Inferior parietal cortex (tissue), 1 donor: ENCODE results near the gene PTRH1.
A peak's percentile ranks its signal among the peaks of the same experiment; 100 is the strongest.

Experiments used
- DNase-seq: peaks from one replicate; pipeline ENCODE4 v3.0.0-alpha.2; 2016; ENCODE audit errors: extremely low spot score

Gene PTRH1

DNA sequence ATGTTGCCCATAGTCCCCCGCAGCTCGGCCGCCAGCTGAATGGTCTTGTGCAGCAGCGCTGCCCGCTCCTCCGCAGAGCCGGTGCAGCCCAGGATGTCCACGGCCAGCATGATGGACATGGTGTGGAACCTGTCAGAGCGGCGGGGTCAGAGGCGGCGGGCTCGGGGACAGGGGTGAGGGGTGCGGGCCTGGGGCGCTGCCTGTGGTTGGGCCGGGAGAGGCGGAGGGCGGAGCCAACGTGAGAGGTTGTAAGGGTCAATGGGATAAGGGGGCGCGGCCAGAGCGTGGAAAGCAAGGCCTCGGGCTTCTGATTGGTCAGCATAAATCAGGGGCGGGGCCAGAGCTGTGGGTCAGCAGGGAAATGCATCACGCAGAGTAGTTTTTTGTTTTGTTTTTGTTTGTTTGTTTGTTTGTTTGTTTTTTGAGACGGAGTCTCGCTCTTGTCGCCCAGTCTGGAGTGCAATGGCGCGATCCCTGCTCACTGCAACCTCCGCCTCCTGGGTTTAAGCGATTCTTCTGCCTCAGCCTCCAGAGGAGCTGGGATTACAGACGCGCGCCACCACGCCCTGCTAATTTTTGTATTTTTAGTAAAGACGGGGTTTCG lies 26.5 kb upstream of the PTRH1 start:
- DNase-seq: peak; percentile 60

DNA sequence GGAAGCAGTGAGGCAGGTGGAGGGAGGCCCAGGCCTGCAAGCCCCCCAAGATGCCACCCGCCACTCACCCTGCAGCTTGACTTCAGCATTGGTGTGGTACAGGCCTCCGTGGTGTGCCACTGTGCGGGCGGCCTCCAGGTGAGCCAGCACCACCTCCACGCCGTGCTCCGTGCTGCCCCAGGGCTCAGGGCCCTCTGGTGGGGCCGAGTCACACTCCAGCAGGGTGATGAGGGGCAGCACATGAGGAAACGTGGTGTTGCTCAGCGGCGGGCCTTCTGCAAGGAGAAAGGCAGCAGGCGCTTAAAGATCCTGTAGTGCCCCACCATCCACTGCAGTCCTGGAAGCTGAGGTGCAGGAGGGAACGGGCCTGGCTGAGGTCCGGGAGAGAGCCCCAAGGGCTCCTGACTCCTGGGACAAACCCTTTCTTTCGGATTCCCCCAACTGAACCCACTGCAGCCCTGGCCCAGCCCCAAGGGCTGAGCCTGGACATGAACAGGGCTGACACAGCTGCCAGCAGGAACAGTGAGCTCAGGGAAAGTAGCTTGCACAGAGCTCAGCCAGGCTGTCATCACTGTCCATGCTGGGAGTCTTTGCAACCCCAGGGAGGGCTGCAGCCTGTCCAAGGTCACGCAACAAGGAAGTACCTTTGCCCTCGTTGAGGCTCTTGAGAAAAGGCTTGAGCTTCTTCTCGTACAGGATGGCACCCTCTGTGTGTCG lies 24.3 kb upstream of the PTRH1 start:
- no peak for DNase-seq

DNA sequence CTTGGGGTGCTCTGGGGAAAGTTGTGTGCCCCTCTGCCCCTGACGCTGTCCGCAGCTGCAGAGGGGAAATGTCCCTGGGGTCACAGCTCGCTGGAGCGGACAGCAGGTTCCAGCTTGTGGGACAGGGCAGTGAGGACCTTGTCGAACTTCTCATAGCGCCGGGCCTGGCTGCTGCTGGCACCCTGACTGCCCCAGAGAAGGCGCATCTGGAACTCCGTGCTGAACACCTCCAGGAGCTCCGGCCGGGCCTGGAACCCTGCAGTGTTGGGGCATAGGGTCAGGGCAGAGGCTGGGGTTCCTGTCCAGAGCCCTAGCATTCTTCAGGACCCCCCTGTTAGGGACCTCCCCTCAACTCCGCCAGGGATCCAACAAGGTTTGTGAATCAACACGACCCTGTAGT lies 23.2 kb upstream of the PTRH1 start:
- DNase-seq: no peak

DNA sequence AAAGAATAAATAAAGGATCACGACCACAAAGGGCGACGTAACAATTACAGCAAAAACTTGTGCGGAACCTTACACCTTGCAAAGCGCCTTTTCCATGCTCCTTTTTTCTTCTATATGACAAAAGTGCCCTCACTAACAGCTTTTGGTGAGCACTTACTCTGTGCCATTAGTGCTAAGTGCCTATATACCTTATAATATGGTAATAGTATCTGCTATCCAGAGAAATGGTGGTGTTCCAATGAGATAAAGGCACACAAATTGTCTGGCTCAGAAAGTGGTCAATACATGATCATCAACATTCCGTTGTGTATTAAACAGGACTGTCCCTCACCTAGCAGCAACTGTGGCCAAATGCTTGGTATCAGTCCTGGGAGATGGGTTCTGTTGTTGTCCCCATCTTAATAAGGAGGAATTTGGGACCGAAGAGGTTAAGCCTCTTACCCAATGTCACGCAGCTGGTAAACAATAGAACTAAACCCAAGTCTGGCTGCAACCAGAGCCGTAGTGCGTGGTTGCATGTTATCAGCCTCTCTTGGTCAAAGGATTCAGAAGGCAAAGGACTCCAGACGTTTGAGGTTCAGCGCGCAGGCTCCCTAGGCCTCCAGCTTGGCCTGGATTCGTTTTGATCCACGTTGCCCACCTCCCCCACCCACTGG lies 20.2 kb upstream of the PTRH1 start:
- no peak for DNase-seq

DNA sequence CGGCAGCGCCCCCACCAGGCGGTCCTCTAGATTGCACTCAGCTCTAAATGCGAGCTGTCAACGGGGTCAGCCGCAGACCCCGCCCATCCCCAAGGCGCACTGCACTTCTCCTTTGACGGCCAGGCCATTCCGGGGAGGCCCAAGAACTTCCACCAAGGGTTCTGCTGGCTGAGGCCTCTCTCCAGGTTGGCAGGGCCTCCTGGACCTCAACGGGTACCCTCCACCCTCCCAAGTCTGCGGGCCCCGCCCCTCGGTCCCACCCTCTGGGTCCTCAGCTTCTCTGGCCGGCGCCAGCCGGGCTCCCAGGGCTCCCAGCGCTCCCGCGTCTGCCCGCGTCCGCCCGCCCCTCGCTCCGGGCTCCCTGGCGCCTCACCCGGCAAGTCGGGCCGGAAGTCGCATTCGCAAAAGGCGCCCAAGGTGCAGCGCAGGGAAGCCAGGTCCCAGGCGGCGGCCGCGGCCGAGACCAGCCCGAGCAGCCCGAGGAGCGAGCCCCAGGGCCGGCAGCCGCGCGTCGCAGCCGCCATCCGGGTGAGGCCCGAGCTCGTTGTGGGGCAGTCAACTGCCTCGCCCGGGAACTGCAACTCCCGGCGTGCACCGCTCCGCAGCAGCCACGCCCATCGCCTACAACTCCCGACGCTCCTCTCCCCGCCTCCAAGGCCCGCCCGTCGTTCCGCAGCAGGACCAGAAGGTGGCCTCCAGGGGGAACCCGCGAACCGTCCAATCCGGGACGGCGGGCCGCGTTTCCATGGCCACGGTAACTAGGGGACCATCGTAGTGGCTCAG lies 19.5 kb upstream of the PTRH1 start, which contains the start of gene TOR2A:
TOR2A (minus strand) TSS at position 548 of the 783 bp plus-strand sequence; CDS start at position 524, 24 bp downstream.
- peak; percentile 95 for DNase-seq

DNA sequence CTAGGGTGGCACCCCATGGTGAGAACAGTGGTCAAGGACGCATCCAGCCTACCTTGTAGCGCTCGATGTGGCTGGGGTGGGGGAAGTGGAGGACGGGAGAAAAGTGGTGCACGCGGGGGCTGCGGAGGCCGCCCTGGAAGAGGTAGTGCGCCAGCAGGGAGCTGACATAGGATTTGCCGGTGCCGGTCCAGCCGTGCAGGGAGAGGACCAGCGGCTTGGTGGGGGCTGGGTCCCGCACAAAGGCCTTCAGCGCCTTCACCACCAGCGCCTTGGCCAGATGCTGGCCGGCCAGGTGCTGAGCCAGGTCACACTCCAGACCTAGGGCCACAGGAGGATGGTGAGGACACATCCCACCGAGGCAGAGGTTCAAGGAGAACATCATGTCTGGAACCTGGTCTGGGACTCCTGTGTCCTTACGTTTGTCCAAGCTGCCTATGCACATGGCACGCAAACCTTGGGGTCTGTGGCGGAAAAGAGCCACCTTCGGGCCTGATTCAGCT lies 18.8 kb upstream of the PTRH1 start:
- DNase-seq: no peak

DNA sequence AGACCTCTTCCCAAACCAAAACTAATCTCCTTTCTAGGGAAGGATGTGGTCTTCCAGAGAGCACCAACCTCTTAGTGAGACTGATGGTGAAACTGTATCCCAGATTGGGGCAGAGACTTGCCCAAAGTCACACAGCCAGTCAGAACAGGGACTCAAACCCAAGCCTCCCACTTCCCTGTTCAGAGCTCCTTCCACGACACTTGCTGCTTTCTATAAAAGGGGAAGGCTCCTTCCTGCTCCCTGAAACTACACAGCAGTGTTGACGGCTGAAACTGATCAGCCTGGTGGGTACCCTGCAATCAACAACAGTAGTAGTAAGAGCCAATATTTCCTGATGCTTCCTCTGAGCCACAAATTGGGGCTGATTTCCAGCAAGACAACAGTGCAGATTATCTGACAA lies 18.2 kb upstream of the PTRH1 start:
- DNase-seq: no peak

DNA sequence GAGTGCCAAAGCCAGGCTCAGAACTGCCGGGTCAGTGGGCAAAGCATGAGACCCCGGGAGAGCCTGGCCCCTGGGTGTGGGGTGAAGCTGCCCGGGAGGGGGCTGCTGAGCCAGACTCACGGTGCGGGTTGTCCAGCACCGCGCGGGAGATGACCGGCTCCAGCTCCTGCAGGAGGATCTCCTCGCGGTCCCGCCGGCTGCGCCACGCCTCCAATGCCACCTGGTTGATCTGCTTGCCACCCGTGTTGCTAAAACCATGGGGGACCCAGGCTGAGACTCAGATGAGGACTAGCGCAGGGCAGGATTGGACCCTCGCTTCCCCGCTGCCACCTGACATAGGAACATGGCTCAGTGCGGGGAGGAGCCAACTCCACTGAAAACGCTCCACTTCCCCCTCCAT lies 17.0 kb upstream of the PTRH1 start:
- no peak for DNase-seq

DNA sequence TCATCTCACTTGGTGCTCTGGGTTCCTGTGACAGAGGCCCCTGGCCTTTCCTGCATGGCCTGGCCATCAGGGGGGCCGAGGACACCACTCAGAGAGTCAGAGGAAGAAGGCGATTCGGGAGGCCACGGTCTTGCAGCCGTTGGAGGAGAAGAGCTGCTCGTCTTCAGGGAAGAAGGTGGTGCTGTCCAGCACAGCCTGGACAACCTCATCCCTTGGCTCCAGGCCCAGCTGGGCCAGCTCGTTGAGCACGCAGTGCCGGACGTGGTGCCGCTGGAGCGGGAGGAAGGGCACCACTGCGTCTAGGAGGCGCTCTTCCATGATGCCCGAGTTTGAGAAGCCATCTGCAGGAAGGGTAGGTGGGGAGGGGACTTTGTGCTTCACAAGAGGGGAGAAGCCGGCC lies 16.5 kb upstream of the PTRH1 start:
- no peak for DNase-seq

DNA sequence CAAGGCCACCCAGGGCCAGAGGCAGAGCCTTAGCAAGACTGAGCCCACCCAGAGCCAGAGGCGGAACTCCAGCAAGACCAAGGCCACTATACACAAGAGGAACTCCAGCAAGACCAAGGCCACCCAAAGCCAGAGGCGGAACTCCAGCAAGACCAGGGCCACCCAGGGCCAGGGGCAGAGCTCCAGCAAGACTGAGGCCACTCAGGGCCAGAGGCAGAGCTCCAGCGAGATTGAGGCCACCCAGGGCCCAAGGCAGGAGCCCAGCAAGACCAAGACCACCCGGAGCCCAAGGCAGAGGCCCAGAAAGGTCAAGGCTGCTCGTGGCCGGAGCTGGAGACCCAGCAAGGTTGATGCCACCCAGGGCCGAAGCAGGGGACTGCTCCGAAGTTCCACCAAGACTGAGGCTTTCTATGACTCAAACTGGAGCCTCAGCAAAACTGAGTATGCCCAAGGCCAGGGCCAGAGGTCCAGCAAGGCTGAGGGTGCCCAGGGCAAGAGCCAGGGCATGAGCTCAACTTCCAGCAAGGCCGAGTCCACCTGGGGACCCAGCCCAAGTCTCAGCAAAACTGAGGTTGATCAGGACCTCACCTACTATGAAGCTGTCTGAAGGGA lies 15.4 kb upstream of the PTRH1 start:
- no peak for DNase-seq

DNA sequence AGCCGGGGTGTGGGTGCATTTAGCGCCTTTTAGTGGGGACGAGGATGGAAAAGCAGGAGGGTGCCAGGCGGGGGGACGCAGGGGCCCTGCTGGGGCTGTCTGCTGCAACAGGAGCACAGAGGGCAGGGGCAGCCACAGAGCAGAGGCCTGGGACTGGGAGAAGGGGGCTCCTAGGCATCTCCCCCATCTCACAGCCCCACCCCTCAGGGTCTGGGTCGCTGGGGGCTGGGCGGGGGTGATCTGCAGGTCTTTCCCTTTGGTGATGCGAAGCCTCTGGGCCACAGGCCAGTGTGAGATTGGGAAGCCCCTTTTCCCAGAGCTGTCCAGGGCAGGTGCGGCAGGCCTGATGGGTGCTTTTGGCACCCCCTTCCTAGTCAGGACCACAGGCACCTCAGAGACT lies 14.8 kb upstream of the PTRH1 start:
- DNase-seq: no peak

DNA sequence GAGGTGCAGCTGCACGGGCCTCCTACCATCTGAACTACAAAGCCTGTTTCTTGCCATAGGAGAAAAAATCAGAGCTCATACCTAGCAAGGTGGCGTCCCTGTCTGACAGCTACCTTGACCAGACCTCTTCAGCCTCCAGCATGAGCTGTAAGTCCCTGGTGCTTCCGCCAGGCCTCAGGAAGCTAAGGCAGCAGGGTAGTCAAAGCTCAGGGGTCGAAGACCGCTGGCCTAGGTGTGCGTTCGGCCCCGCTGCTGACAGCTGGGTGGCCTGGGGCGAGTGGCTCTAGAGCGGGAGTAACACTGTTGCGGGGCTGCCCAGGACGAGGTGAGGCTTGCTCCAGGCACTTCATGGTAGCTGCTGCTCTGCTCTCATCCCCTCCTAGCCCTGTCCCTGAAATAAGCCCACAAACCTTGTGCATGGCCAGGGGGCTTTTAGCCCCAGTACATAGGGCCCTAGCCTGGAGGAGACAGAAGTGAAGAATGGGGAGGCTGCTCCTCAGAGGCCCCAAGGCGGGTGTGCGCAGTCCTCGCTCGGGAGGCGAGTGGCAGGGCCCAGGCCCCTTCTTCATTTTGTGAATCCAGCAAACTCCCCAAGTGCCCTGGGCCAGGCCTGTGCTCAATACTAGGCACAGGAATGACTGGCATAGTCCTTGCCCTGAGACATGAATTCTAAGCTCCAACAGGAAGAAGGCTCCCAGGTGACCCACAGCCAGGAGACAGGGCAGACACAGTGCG lies 14.2 kb upstream of the PTRH1 start:
- DNase-seq: no peak

DNA sequence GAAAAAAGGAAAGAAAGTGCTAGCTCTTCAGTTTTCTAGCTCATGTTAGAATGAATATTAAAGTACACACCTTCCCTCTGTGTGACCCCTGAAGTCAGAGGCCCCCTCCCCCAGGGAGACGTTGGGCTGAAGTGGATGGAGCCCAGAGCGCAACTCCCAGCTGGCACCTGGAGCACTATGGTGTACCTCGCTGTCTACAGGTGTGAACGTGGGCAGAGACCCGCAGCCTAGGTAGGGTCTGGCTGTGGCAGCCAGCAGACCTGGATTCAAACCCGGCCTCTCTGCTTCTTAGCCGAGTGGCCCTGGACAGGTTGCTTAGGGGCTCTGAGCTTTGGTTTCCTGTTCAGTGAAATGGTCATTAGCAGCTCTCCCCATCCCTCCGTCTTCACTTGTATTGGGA lies 13.3 kb upstream of the PTRH1 start:
- DNase-seq: no peak

DNA sequence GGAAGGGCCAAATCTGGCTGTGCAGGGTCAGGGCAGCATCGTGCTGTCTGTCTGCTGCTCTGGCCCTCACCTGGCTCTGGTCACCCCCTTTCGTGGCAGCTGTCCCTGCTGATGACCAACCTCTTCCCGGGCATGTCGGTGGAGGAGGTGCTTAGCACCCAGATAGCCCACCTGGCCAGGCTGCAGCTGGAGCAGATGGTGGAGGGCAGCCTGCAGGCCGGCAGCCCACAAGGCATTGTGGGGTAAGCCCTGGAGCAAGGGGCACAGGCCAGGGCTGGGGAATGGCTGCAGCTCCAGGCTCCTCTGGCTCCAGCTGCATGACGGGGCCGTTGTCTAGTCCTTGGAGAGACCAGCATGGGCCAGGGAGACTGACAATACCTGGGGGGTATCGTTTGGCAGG lies 11.4 kb upstream of the PTRH1 start:
- DNase-seq: no peak

DNA sequence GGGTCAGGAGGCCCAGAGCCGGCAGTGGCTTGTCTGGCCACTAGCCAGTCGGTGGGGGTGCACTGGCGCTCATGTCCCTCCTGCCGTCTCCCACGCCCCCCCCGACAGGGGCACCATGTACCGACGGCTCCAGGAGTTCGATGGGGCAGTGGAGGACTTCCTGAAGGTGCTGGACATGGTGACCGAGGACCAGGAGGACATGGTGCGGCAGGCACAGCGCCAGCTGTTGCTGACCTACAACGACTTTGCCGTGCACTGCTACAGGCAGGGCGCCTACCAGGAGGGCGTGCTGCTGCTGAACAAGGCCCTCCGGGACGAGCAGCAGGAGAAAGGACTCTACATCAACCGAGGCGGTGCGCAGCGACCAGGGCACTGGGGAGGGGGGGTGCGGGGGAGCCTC lies 8.5 kb upstream of the PTRH1 start:
- no peak for DNase-seq

DNA sequence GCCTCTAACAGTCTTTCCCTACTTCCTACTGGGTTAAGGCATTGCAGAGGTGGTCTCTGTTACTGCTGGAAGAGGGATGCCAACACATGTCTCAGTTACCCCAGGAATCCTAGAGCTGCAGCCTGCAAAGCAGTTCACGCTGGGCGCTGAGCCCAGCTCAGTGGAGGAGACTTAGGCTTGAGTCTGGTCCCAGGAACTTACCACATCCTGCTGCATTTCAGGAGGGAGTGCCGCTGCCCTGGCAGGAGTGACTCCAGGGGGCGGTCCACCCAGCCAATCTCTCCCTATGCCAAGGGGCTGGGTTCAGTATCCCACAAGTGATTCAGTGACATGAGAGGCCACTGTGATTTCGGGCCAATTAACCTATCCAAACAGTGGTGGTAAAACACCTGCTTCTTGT lies 8.0 kb upstream of the PTRH1 start:
- DNase-seq: no peak

DNA sequence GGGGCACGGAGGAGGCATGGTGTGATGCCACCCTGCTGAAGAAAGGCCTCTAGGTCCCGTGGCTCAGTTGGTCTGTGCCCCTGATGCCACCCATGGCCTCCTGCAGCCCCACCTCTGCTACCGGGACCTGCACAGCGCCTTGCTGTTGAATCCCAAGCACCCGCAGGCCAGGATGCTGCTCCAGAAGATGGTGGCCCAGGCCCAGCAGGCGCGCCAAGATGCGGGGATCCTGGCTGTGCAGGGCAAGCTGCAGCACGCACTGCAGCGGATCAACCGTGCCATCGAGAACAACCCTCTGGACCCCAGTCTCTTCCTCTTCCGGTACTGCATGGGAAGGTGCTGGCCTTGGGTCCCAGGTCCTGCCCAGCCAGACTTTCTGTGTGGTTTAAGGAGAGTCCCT lies 7.5 kb upstream of the PTRH1 start:
- DNase-seq: no peak

DNA sequence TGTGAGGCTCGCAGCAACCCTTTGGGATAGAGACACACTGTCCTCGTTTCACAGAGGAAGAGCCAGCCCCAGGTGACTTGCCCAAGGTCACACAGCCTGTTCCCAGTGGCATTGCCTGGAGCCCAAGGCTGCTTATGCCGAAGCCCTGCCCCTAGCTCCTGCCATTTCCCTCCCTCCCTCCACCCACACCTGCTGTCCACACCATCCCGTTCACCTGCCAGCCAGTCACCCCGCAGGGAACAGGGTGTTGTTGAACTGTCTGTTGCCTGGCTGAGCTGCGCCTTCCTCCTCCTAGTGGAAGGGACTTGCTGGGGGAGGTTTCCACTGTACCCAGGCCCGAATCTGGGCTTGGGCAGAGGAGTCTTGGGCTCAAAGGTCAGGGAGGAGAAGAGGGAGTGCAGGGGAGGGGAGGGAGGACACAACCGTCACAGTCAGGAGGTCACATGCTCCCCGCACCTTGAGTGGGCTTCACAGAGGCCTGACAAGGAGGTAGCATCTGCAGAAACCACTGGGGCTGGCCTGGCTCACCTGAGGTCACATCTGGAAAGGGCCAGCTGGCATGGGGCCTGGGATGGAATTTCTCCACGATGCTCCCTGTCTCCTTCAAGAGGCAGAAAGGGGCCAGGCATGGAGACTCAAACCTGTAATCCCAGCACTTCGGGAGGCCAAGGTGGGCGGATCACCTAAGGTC lies 6.7 kb upstream of the PTRH1 start:
- no peak for DNase-seq

DNA sequence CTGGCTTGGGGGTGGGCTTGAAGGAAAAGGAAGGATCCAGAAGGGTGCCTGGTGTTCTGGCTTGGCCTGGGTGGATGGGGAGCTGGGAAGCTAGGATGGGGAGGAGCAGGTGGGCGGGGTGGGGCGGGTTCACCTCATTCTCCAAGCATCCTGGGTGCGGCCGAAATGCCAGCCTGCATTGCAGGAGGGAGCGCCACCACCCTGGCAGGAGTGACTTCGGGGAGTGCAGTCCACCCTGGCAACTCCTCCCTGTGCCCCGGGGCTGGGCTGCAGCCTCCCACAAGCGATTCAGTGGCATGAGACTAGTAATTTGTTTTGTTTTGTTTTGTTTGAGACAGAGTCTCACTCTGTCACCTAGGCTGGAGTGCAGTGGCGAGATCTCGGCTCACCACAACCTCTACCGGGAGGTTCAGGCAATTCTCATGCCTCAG lies 5.9 kb upstream of the PTRH1 start:
- DNase-seq: no peak

DNA sequence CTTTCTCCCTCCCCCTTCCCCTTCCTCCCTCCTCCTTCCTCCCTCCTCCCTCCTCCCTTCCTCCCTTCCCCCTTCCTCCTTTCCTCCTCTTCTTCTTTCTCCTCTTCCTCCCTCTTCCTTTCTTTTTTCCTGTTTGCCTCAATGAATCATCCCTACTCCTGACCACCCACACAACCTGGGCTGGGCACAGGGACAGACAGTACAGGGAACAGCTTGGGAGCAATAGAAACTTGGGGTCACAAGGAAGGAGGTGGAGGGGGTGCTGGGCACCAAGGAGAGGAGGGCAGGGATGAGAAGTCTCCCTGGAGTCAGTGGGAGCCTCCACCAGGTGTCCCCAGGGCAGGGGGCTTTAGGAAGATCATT lies 5.4 kb upstream of the PTRH1 start:
- DNase-seq: no peak
